Fibroblast of the aortic adventitia (primary cell): ENCODE data around the gene KCNJ10. TPM values are rescaled to one million over a fixed set of nuclear protein-coding genes. Genes with fewer than 3 reads are reported as not detected.

Source experiments
- DNase-seq: peaks from one replicate; pipeline ENCODE4 v3.0.0-alpha.2; 2010; ENCODE audit warnings: low read depth
- H3K4me3 ChIP-seq: 2 replicates; pipeline ENCODE4 v1.5.1; 2011; ENCODE audit warnings: low read depth, mild to moderate bottlenecking, control low read depth, low read length, moderate library complexity
- total RNA-seq: library from RNA; depleted of rRNA; stranded (reverse); fragments of >200 nt; gene quantifications from 2 replicates; pipeline ENCODE4 v1.2.3, GENCODE V29; 2012; ENCODE audit warnings: low replicate concordance
- TF ChIP-seq, protein P1 (sequence below): IDR thresholded peaks from 2 replicates; pipeline ENCODE4 v1.5.1; 2011; ENCODE audit warnings: mild to moderate bottlenecking, low read length, control low read depth, inconsistent platforms; ENCODE audit not compliant: insufficient read depth

The KCNJ10 gene
- total RNA-seq, 1 donor, result not detected

DNA sequence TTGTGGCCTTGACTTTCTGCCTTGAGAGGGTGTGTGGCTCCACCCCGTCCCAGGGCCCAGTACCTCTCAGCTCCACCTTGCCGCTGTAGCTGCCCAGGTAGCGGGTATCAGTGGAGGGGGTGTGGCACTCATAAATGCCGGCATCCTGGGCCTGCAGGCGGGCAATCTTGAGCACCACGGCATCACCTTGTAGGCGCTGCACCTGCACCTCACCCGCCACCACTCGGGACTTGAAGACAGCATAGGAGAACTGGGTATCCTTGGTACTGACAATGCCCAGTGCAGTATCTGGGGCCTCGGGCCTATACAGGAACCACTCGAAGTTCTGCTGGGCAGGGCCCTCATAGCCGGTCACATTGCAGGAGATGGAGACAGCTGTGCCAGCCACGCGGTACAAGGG is 24.8 kb upstream of the KCNJ10 start:
- TF ChIP-seq, protein P1, sequence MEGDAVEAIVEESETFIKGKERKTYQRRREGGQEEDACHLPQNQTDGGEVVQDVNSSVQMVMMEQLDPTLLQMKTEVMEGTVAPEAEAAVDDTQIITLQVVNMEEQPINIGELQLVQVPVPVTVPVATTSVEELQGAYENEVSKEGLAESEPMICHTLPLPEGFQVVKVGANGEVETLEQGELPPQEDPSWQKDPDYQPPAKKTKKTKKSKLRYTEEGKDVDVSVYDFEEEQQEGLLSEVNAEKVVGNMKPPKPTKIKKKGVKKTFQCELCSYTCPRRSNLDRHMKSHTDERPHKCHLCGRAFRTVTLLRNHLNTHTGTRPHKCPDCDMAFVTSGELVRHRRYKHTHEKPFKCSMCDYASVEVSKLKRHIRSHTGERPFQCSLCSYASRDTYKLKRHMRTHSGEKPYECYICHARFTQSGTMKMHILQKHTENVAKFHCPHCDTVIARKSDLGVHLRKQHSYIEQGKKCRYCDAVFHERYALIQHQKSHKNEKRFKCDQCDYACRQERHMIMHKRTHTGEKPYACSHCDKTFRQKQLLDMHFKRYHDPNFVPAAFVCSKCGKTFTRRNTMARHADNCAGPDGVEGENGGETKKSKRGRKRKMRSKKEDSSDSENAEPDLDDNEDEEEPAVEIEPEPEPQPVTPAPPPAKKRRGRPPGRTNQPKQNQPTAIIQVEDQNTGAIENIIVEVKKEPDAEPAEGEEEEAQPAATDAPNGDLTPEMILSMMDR, result no peak
- DNase-seq, result no peak
- H3K4me3 ChIP-seq, result no peak overlapping the region

DNA sequence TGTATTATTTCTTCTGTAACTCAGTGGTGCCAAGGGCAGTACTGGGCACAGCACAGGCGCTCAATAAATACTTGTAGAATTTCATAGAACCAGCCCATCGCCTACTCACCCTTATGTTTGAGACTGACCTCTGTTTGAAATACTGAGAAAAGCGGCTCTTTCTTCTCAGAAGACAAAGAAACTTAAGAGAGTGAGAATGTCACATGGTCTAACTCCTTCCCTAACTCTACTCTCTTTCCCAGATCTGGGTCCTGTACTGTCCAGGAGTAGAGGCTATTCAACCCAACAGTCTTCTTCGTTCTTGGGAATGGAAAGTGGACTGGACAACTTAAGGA is 24.3 kb upstream of the KCNJ10 start:
- TF ChIP-seq, protein P1, result no peak
- H3K4me3 ChIP-seq, result no peak overlapping the region
- DNase-seq, result no peak

DNA sequence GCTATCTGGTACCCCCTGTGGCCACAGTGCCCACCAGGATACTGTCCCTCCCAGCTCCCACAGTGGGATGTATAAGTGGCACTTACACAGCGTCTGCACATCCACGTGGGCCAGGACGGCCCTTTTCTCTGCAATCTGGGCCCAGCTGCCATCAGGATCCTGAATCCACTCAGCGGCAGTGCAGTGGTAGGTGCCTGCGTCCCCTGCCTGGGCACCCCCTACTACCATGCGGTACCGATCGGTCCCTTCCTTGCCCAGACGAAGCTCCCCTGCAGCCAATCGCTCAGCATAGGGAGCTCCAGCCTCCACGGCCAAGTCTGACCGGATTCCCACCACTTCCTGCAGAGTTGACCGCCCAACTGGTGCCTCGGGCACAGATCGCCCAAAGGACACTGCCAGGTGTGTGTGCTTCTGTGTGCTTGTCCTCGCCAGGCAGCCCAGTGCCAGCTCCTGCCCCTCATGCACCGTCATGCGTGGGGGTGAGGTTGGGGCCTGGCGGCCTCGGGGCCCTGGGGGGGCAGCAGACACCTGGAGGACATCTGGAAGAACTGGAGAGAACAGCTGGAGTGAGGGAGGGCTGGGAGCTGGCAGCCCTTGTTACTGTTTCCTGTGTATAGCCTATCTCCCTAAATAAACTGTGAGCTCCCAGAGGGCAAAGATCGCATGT is 23.8 kb upstream of the KCNJ10 start:
- DNase-seq, result no peak
- no peak overlapping the region for H3K4me3 ChIP-seq
- TF ChIP-seq, protein P1, result no peak

GRCh38 chr1:160093069-160093395 is 23.1 kb upstream of the KCNJ10 start:
- TF ChIP-seq, protein P1, result no peak
- DNase-seq, result no peak

GRCh38 chr1:160092366-160093068 is 22.6 kb upstream of the KCNJ10 start:
- no peak for DNase-seq
- no peak overlapping the region for H3K4me3 ChIP-seq
- TF ChIP-seq, protein P1, result no peak

More at GRCh38 chr1:160093069-160093395, 23.1 kb upstream of the KCNJ10 start:
- H3K4me3 ChIP-seq, result no peak overlapping the region

DNA sequence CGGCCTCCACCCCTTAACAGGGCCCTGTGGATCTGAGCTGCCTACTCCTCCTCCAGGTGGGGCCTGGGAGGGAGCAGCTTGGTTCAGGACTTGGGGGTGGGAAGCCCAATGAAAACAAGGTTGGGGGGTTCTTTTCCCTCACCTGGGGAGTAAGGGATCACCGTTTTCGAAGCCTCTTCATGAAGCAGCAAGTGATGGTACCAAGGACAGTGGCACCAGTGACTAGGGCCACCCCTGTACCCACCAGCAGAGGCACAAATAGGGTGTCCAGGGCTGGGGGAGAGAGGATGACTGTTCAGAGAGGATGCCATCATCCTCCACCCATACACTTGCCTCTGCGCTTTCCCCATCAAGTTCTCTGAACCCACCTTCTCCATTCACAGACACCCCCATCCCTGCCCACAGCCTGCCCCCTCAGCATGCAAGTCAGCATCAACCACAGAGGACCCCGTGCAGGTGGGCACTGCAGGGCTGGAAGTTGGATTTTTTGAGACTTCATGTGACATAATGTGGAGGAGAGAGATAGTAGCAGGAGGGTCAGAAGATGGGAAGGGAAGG is 21.8 kb upstream of the KCNJ10 start:
- no peak for DNase-seq
- TF ChIP-seq, protein P1, result no peak
- no peak overlapping the region for H3K4me3 ChIP-seq
